ENCODE measurements around the gene SARNP. TPM values are rescaled to one million over a fixed set of nuclear protein-coding genes. Genes with fewer than 3 reads are reported as not detected.

The SARNP gene
- total and polyA plus RNA-seq, 4 donors: 19.1 to 34.2 (median 25.6) TPM

DNA sequence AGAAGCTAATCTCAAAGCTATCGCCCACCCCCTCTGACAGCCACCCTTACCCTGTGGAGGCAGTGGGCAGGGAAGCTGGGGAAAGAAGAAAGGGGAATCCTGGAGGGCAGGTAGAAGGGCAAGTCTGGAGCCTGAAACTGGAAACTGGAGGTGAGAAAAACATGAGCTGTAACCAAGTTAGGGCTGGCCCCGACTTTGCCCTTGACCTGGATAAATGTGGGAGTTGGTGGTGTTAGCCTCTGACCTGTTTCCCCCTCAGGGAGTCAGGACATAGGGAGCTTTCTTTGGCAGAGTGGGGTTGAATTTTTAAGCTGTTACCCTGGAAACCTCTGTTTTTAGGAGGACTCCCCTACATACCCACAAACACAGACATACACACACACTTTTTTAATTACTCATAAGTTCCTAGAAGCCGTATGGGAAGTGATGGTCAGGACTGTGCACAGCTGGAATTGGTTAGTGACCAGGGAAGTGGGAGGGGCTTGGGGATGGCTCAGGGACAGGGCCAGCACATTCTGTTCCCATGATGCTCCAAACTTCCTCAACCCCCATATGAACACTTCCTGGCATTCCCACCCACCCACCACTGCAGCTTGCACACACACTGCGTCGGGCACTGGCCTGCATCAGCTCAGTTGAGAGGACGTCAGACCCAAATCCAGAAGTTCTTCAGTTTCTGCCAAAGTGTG lies 30.2 kb upstream of the SARNP start:
- 51% methylated on average over 6 of the region's 6 CpGs for WGBS
- no peaks in the 10 kb centered on the region for H3K4me1 ChIP-seq (ENCODE audit: control insufficient read depth in 4 of 4, insufficient read depth in 4 of 4, low read length in 3 of 4)
- H3K4me3 ChIP-seq (ENCODE audit: low read depth in 1 of 3, low read length in 3 of 3): no peak overlapping the region
- no peaks in the 10 kb centered on the region for H3K27me3 ChIP-seq (ENCODE audit: control insufficient read depth in 4 of 4, insufficient read depth in 4 of 4, low read length in 3 of 4)
- H3K9ac ChIP-seq (ENCODE audit: low read depth in 1 of 2, low read length in 2 of 2): no peak overlapping the region
- no peaks in the 10 kb centered on the region for H3K36me3 ChIP-seq (ENCODE audit: control insufficient read depth in 4 of 4, insufficient read depth in 3 of 4, low read depth in 1 of 4, low read length in 3 of 4)
- H3K9me3 ChIP-seq (ENCODE audit: control insufficient read depth in 4 of 4, low read length in 3 of 4): no peaks in the 10 kb centered on the region
- peak overlapping the region; percentile 62 to 64 for H3K27ac ChIP-seq (ENCODE audit: low read depth in 1 of 2, low read length in 2 of 2)
- DNase-seq (ENCODE audit: low spot score): peak; percentile 39
- TF ChIP-seq, protein P1, sequence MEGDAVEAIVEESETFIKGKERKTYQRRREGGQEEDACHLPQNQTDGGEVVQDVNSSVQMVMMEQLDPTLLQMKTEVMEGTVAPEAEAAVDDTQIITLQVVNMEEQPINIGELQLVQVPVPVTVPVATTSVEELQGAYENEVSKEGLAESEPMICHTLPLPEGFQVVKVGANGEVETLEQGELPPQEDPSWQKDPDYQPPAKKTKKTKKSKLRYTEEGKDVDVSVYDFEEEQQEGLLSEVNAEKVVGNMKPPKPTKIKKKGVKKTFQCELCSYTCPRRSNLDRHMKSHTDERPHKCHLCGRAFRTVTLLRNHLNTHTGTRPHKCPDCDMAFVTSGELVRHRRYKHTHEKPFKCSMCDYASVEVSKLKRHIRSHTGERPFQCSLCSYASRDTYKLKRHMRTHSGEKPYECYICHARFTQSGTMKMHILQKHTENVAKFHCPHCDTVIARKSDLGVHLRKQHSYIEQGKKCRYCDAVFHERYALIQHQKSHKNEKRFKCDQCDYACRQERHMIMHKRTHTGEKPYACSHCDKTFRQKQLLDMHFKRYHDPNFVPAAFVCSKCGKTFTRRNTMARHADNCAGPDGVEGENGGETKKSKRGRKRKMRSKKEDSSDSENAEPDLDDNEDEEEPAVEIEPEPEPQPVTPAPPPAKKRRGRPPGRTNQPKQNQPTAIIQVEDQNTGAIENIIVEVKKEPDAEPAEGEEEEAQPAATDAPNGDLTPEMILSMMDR (IDR thresholded peaks at IDR 0.05; ENCODE audit: low read depth, low read length, missing input control): no peak
- peak; percentile 85 for TF ChIP-seq NR2F2 (IDR thresholded peaks at IDR 0.05)
- TF ChIP-seq, protein P2, sequence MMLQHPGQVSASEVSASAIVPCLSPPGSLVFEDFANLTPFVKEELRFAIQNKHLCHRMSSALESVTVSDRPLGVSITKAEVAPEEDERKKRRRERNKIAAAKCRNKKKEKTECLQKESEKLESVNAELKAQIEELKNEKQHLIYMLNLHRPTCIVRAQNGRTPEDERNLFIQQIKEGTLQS (IDR thresholded peaks at IDR 0.05): no peak
- TF ChIP-seq HNF4G (IDR thresholded peaks at IDR 0.05): no peak
- TF ChIP-seq EGR1 (IDR thresholded peaks at IDR 0.05; ENCODE audit: low read depth in 2 of 2): peak in 1 of 2 donors; percentile 48
- no peak for TF ChIP-seq HNF4A (conservative IDR thresholded peaks at IDR 0.05)
- peak; percentile 79 to 82 for TF ChIP-seq JUND (IDR thresholded peaks at IDR 0.05)
- TF ChIP-seq RAD21 (IDR thresholded peaks at IDR 0.05): peak in 1 of 2 donors; percentile 9
- TF ChIP-seq, protein P3, sequence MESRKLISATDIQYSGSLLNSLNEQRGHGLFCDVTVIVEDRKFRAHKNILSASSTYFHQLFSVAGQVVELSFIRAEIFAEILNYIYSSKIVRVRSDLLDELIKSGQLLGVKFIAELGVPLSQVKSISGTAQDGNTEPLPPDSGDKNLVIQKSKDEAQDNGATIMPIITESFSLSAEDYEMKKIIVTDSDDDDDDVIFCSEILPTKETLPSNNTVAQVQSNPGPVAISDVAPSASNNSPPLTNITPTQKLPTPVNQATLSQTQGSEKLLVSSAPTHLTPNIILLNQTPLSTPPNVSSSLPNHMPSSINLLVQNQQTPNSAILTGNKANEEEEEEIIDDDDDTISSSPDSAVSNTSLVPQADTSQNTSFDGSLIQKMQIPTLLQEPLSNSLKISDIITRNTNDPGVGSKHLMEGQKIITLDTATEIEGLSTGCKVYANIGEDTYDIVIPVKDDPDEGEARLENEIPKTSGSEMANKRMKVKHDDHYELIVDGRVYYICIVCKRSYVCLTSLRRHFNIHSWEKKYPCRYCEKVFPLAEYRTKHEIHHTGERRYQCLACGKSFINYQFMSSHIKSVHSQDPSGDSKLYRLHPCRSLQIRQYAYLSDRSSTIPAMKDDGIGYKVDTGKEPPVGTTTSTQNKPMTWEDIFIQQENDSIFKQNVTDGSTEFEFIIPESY (IDR thresholded peaks at IDR 0.05): no peak
- peak in 1 of 2 donors; percentile 10 for TF ChIP-seq GABPA (IDR thresholded peaks at IDR 0.05 in 1 of 2, conservative IDR thresholded peaks at IDR 0.05 in 1 of 2)
- TF ChIP-seq RXRA (IDR thresholded peaks at IDR 0.05): peak; percentile 26 to 29
- TF ChIP-seq FOXA1 (IDR thresholded peaks at IDR 0.05): no peak
- peak; percentile 67 for TF ChIP-seq TAF1 (conservative IDR thresholded peaks at IDR 0.05)
- TF ChIP-seq, protein P4, sequence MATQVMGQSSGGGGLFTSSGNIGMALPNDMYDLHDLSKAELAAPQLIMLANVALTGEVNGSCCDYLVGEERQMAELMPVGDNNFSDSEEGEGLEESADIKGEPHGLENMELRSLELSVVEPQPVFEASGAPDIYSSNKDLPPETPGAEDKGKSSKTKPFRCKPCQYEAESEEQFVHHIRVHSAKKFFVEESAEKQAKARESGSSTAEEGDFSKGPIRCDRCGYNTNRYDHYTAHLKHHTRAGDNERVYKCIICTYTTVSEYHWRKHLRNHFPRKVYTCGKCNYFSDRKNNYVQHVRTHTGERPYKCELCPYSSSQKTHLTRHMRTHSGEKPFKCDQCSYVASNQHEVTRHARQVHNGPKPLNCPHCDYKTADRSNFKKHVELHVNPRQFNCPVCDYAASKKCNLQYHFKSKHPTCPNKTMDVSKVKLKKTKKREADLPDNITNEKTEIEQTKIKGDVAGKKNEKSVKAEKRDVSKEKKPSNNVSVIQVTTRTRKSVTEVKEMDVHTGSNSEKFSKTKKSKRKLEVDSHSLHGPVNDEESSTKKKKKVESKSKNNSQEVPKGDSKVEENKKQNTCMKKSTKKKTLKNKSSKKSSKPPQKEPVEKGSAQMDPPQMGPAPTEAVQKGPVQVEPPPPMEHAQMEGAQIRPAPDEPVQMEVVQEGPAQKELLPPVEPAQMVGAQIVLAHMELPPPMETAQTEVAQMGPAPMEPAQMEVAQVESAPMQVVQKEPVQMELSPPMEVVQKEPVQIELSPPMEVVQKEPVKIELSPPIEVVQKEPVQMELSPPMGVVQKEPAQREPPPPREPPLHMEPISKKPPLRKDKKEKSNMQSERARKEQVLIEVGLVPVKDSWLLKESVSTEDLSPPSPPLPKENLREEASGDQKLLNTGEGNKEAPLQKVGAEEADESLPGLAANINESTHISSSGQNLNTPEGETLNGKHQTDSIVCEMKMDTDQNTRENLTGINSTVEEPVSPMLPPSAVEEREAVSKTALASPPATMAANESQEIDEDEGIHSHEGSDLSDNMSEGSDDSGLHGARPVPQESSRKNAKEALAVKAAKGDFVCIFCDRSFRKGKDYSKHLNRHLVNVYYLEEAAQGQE (IDR thresholded peaks at IDR 0.05): no peak
- TF ChIP-seq YY1 (IDR thresholded peaks at IDR 0.05): no peak
- no peak for TF ChIP-seq FOXA2 (IDR thresholded peaks at IDR 0.05)
- TF ChIP-seq, protein P5, sequence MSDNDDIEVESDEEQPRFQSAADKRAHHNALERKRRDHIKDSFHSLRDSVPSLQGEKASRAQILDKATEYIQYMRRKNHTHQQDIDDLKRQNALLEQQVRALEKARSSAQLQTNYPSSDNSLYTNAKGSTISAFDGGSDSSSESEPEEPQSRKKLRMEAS (IDR thresholded peaks at IDR 0.05): no peak
- TF ChIP-seq SP1 (IDR thresholded peaks at IDR 0.05): peak; percentile 87
